Lower leg skin (tissue), 3 donors: ENCODE measurements around the gene LRRC43.

ENCODE experiments used
- CTCF ChIP-seq, 3 donors: fragments of 450-650 bp; IDR thresholded peaks; one replicate each; pipeline ENCODE4 v1.5.1; 2016; ENCODE audit warnings: antibody characterized with exemption in 3 of 3, mild to moderate bottlenecking in 3 of 3, moderate library complexity in 2 of 3
- POLR2A ChIP-seq, 2 donors: fragments of 450-650 bp; IDR thresholded peaks; one replicate each; pipeline ENCODE4 v1.6.1; 2016 to 2017; ENCODE audit warnings: antibody characterized with exemption in 2 of 2, mild to moderate bottlenecking in 1 of 2, moderate library complexity in 1 of 2

- TF ChIP-seq POLR2A (IDR thresholded peaks at IDR 0.05) (no peak), CTCF (IDR thresholded peaks at IDR 0.05) (no peak)
Observed at GRCh38 chr12:122172262-122172939, 10.5 kb upstream of the LRRC43 start.
